Naive B cell (primary cell): ENCODE measurements around the gene ETV6. TPM values are rescaled to one million over a fixed set of nuclear protein-coding genes. Genes with fewer than 3 reads are reported as not detected.

Source experiments
- ATAC-seq, 2 donors: fragments of 150-1000 bp; cut with Tn5 transposase; 2 replicates each; pipeline ENCODE4 v1.10.0; 2021; ENCODE audit warnings: low read depth in 2 of 2, mild to moderate bottlenecking in 2 of 2, moderate library complexity in 2 of 2
- DNase-seq: peaks from one replicate; pipeline ENCODE4 v3.0.0; 2022
- H3K27ac Mint-ChIP-seq, 6 donors: one replicate each; pipeline ENCODE4 v1.8.0; 2020 to 2022; ENCODE audit warnings: mild to moderate bottlenecking in 6 of 6, mixed read lengths in 6 of 6, moderate library complexity in 5 of 6, inconsistent platforms in 2 of 6
- H3K27me3 Mint-ChIP-seq, 3 donors: one replicate each; pipeline ENCODE4 v1.8.0; 2021 to 2022; ENCODE audit warnings: mixed read lengths in 3 of 3, mild to moderate bottlenecking in 1 of 3
- H3K36me3 Mint-ChIP-seq, 2 donors: one replicate each; pipeline ENCODE4 v1.8.0; 2020 to 2022; ENCODE audit warnings: mixed read lengths in 2 of 2, inconsistent platforms in 1 of 2, mild to moderate bottlenecking in 1 of 2
- H3K4me1 Mint-ChIP-seq, 3 donors: one replicate each; pipeline ENCODE4 v1.8.0; 2020 to 2022; ENCODE audit warnings: mixed read lengths in 3 of 3, inconsistent platforms in 1 of 3, mild to moderate bottlenecking in 1 of 3, moderate library complexity in 1 of 3
- H3K4me3 Mint-ChIP-seq, 8 donors: one replicate each; pipeline ENCODE4 v1.8.0; 2020 to 2022; ENCODE audit warnings: mild to moderate bottlenecking in 8 of 8, mixed read lengths in 8 of 8, moderate library complexity in 8 of 8, inconsistent platforms in 2 of 8
- H3K9me3 Mint-ChIP-seq, 7 donors: one replicate each; pipeline ENCODE4 v1.8.0; 2020 to 2022; ENCODE audit warnings: mixed read lengths in 7 of 7, mild to moderate bottlenecking in 5 of 7, inconsistent platforms in 2 of 7, moderate library complexity in 1 of 7
- polyA plus RNA-seq, 6 donors: library from polyadenylated mRNA; unstranded; fragments of 300-500 nt; fragmentation: Illumina TruSeq; gene quantifications; one replicate each; pipeline ENCODE4 v1.2.3, GENCODE V29; 2021; ENCODE audit warnings: low read depth in 6 of 6

ETV6 gene
- polyA plus RNA-seq, 6 donors from 2014 or later, result 3.7 to 9.6 (median 6.6) TPM

- Mint-ChIP-seq H3K9me3 (peaks cover 0 to 2% (median 0%) of the 10 kb centered on the region in 7 donors), H3K27me3 (no peaks in the 10 kb centered on the region), H3K4me3 (no peak overlapping the region), H3K27ac (peak overlapping the region in 3 of 6 donors; percentile 26 to 93 (median 38)), H3K36me3 (peaks cover 12 to 18% of the 10 kb centered on the region in 2 donors), H3K4me1 (peaks cover 46 to 55% (median 54%) of the 10 kb centered on the region in 3 donors)
- ATAC-seq (no peak), DNase-seq (no peak)
Measured at GRCh38 chr12:11757531-11757930, 108.1 kb downstream of the ETV6 start.

DNA sequence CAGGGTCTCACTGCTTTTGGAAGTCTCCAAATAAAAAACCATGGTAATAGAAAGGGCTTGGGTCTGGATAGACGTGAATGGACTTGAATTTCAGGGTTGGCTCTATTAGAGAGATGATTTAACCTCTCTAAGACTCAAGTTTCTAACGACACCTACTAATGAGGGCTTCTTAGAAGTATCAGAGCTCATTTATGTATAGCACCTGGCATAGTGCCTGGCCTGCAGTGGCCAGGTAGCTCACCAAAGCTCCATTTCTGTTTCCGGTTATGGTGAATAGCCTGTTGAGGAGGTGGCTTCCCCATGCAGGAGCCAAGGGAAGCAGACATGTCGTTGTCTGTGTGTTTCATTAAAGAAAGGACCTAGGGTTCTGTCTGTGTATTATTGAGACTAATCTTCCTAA, 108.6 kb downstream of the ETV6 start:
- peaks cover 12% of the 10 kb centered on the region in 2 donors for H3K36me3 Mint-ChIP-seq

GRCh38 chr12:11758510-11759493, 109.3 kb downstream of the ETV6 start:
- H3K27ac Mint-ChIP-seq, result peak overlapping the region; percentile 84 to 95 (median 92)
- peak; percentile 69 for ATAC-seq
- peaks cover 10 to 12% of the 10 kb centered on the region in 2 donors for H3K36me3 Mint-ChIP-seq
- H3K4me3 Mint-ChIP-seq, result peak overlapping the region in 6 of 8 donors; percentile 23 to 78 (median 60)
- H3K9me3 Mint-ChIP-seq, result no peaks in the 10 kb centered on the region
- H3K4me1 Mint-ChIP-seq, result peaks cover 41 to 59% (median 56%) of the 10 kb centered on the region in 3 donors
- DNase-seq, result no peak
- H3K27me3 Mint-ChIP-seq, result no peaks in the 10 kb centered on the region

More for the DNA sequence above, 108.6 kb downstream of the ETV6 start:
- no peaks in the 10 kb centered on the region for H3K9me3 Mint-ChIP-seq
- ATAC-seq (no peak), DNase-seq (no peak)
- peak overlapping the region; percentile 68 to 95 (median 92) for H3K27ac Mint-ChIP-seq
- peak overlapping the region in 3 of 8 donors; percentile 17 to 78 (median 40) for H3K4me3 Mint-ChIP-seq
- peaks cover 44 to 55% (median 54%) of the 10 kb centered on the region in 3 donors for H3K4me1 Mint-ChIP-seq
- no peaks in the 10 kb centered on the region for H3K27me3 Mint-ChIP-seq

- H3K4me1 Mint-ChIP-seq, result peaks cover 44 to 65% (median 63%) of the 10 kb centered on the region in 3 donors
- H3K4me3 Mint-ChIP-seq, result peak overlapping the region in 5 of 8 donors; percentile 23 to 70 (median 59)
- no peak for DNase-seq
Measured at GRCh38 chr12:11759494-11759878, 110.0 kb downstream of the ETV6 start.

DNA sequence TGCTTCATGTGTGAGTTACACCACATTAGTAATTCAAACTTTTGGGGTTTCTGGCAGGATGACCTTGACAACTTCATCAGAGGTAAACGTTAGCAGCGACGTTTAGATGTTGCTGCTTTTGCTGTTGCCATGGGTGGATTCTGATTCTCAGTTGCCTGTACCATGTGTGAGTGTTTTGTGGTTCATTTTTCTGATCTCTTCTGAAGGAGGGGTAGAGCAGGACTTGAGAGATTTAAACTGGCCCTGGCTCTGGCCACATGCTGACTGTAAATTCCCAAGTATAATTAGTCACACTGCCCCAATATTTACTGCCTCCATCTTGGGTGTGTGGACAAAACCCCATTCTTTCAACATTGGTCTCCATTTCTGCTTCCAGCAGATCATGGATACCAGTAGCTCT, 110.4 kb downstream of the ETV6 start:
- peaks cover 8 to 10% of the 10 kb centered on the region in 2 donors for H3K36me3 Mint-ChIP-seq
- no peak for ATAC-seq
- peak overlapping the region in 5 of 6 donors; percentile 60 to 93 (median 84) for H3K27ac Mint-ChIP-seq
- H3K9me3 Mint-ChIP-seq, result no peaks in the 10 kb centered on the region
- peak overlapping the region in 2 of 8 donors; percentile 3 to 40 for H3K4me3 Mint-ChIP-seq
- no peak for DNase-seq
- H3K27me3 Mint-ChIP-seq, result no peaks in the 10 kb centered on the region
- H3K4me1 Mint-ChIP-seq, result peaks cover 46 to 70% (median 67%) of the 10 kb centered on the region in 3 donors

More at GRCh38 chr12:11759494-11759878, 110.0 kb downstream of the ETV6 start:
- no peak for ATAC-seq
- H3K36me3 Mint-ChIP-seq, result peaks cover 10 to 12% of the 10 kb centered on the region in 2 donors
- H3K27me3 Mint-ChIP-seq, result no peaks in the 10 kb centered on the region
- H3K9me3 Mint-ChIP-seq, result no peaks in the 10 kb centered on the region
- peak overlapping the region; percentile 84 to 95 (median 92) for H3K27ac Mint-ChIP-seq

DNA sequence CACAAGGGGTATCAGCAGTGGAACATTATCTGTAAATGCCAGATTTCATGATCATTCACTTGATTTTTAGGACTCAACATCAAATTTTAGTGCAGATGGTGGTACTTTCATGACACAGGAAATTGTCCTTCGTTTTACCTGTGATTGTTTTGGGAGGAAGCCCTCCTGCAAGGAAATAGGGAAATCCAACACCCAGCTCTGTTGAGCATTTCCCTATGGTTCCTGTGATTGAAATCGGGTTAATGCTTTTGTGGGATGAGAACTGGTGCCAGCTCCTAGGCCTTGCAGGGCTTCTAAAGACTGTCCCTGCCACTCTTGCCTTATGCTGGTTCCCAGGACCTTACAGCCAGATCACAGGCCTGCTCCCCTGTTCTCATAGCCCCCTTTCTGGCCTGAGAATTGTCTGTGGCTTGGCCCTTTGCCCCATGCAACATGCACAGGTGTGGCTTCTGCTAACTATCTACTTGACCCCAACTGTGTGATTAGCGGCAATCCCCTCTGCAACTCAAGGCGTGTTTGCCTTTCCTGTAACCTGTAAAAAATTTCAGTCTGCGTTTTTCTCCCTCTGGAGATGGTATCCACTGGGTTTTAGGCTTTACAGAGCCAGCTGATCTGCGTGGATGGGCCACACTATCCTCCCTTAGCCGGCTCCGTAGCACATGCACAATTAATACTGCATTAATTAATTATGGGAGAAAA, 112.5 kb downstream of the ETV6 start:
- peaks cover 60 to 85% (median 83%) of the 10 kb centered on the region in 3 donors for H3K4me1 Mint-ChIP-seq
- ATAC-seq (no peak), DNase-seq (no peak)
- no peaks in the 10 kb centered on the region for H3K27me3 Mint-ChIP-seq
- peak overlapping the region in 4 of 8 donors; percentile 42 to 62 (median 56) for H3K4me3 Mint-ChIP-seq
- no peaks in the 10 kb centered on the region for H3K36me3 Mint-ChIP-seq
- H3K27ac Mint-ChIP-seq, result peak overlapping the region; percentile 61 to 96 (median 92)
- no peaks in the 10 kb centered on the region for H3K9me3 Mint-ChIP-seq

- peak; percentile 41 to 50 for ATAC-seq
- Mint-ChIP-seq H3K4me3 (peak overlapping the region in 6 of 8 donors; percentile 49 to 62 (median 56)), H3K9me3 (no peaks in the 10 kb centered on the region), H3K27me3 (no peaks in the 10 kb centered on the region), H3K4me1 (peaks cover 65 to 92% (median 91%) of the 10 kb centered on the region in 3 donors), H3K27ac (peak overlapping the region; percentile 76 to 96 (median 92)), H3K36me3 (no peaks in the 10 kb centered on the region)
- DNase-seq, result peak; percentile 56
Measured at GRCh38 chr12:11762723-11763326, 113.4 kb downstream of the ETV6 start.

- Mint-ChIP-seq H3K27me3 (no peaks in the 10 kb centered on the region), H3K9me3 (no peaks in the 10 kb centered on the region), H3K4me1 (peaks cover 58 to 84% (median 81%) of the 10 kb centered on the region in 3 donors), H3K27ac (peak overlapping the region; percentile 18 to 97 (median 78)), H3K4me3 (peak overlapping the region in 1 of 8 donors; percentile 4), H3K36me3 (no peaks in the 10 kb centered on the region)
- DNase-seq (no peak), ATAC-seq (no peak)
Measured at GRCh38 chr12:11763760-11764520, 114.5 kb downstream of the ETV6 start.

- ATAC-seq, result no peak
- Mint-ChIP-seq H3K4me3 (peak overlapping the region in 2 of 8 donors; percentile 23 to 74), H3K27me3 (no peaks in the 10 kb centered on the region), H3K36me3 (no peaks in the 10 kb centered on the region), H3K9me3 (no peaks in the 10 kb centered on the region), H3K27ac (peak overlapping the region; percentile 4 to 99 (median 97)), H3K4me1 (peaks cover 53 to 83% (median 81%) of the 10 kb centered on the region in 3 donors)
- no peak for DNase-seq
Measured at GRCh38 chr12:11764837-11765236, 115.4 kb downstream of the ETV6 start.

GRCh38 chr12:11765421-11765816, 115.9 kb downstream of the ETV6 start:
- no peaks in the 10 kb centered on the region for H3K9me3 Mint-ChIP-seq
- H3K27ac Mint-ChIP-seq, result peak overlapping the region; percentile 4 to 99 (median 97)
- H3K4me1 Mint-ChIP-seq, result peaks cover 54 to 83% (median 82%) of the 10 kb centered on the region in 3 donors
- DNase-seq (no peak), ATAC-seq (peak in 1 of 2 donors; percentile 15)
- H3K4me3 Mint-ChIP-seq, result peak overlapping the region in 7 of 8 donors; percentile 12 to 87 (median 74)
- H3K27me3 Mint-ChIP-seq, result no peaks in the 10 kb centered on the region
- H3K36me3 Mint-ChIP-seq, result no peaks in the 10 kb centered on the region

DNA sequence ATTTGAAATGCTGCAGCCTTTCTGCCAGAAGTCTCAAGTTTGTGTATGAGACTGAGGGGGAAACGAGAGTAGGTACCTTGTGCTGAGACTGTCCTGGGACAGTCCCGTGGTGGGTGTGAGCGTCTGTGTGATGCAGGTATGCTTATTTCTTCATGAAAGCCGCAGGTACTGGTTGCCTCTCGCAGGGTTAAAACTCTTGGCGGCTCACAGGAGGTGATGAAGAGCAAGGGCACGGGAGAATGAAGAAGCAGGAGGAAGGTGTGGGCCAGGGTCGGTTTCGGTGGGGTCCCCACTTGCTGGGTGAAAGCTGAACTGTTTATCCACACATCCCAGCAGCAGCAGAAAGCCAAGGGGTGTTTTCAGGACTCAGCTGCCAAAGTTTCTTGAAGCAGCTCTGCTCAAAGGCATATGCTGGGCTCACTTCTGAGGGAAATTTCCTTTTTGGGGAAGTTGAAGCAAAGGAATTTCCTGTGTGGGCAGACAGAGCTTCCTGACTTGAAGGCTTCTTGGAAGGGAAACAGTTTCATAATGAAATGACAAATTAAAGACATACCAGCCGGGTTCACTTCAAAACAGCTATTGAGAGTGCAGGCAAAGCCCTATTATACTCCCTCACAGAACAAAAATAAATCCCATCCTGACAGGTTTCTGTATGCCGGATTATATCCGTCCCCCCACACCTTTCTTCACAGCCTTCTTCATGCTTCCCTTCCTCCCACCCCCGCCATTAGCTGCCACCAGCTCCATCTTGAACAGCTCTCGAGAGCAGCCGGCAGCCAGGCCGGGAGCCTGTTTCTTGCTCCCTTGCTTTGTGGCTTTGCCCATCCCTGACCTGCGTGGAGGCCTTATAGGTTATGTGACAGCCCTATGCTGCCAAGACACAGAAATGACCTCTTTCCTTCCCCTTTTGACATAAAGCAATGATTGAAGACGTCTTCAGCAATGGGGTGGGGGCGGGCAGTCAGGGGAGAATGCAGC, 116.6 kb downstream of the ETV6 start:
- DNase-seq, result peak; percentile 83
- H3K36me3 Mint-ChIP-seq, result peaks cover 0 to under 1% of the 10 kb centered on the region in 2 donors
- no peaks in the 10 kb centered on the region for H3K27me3 Mint-ChIP-seq
- peaks cover 57 to 83% (median 82%) of the 10 kb centered on the region in 3 donors for H3K4me1 Mint-ChIP-seq
- no peaks in the 10 kb centered on the region for H3K9me3 Mint-ChIP-seq
- peak overlapping the region; percentile 76 to 99 (median 97) for H3K27ac Mint-ChIP-seq
- peak; percentile 89 to 90 for ATAC-seq
- H3K4me3 Mint-ChIP-seq, result peak overlapping the region; percentile 12 to 87 (median 82)
